K562 (cell line): ENCODE data around the gene TTL. TPM values are rescaled to one million over a fixed set of nuclear protein-coding genes. Genes with fewer than 3 reads are reported as not detected.

Experiments used
- ATAC-seq: fragments of 200-7000 bp; cut with Tn5 transposase; 3 replicates; pipeline ENCODE4 v1.9.1; 2020; ENCODE audit warnings: moderate library complexity
- BruUV-seq: library from RNA; stranded (reverse); fragments of 400-500 nt; replicated peaks from 2 replicates; lab custom pipeline; 2021; lab: Mats Ljungman, UMichigan
- CTCF ChIA-PET: fragments of 300-600 bp; formaldehyde crosslinking; extraction: SDS; loops from one replicate; lab custom pipeline; 2021; ENCODE audit warnings: low intra/inter-chr PET ratio; lab: Yijun Ruan, JAX
- POLR2A ChIA-PET: fragments of 300-600, 350-650 bp; sonication (Branson Sonifier 250); formaldehyde crosslinking; extraction: SDS; loops from one replicate; lab custom pipeline; 2021; ENCODE audit warnings: antibody characterized with exemption, inconsistent platforms; lab: Yijun Ruan, JAX
- DNase-seq, 4 experiments: peaks; one replicate each; pipeline versions ENCODE4 v3.0.0 to v3.0.0-alpha.2; 2011 to 2018; ENCODE audit warnings: low spot score in 3 of 4, mixed read lengths in 3 of 4; ENCODE audit errors: extremely low read depth in 1 of 4
- FAIRE-seq: peaks from 2 replicates; lab custom pipeline; 2011; peaks lifted over from hg19 to GRCh38; lab: Jason Lieb, UNC
- H2AFZ ChIP-seq: 2 replicates; pipeline ENCODE4 v1.6.0; 2011; ENCODE audit warnings: low read depth, low read length, control low read depth, inconsistent platforms
- H3K27ac ChIP-seq: fragments of 200-600 bp; 3 replicates; pipeline ENCODE4 v1.8.0; 2011; ENCODE audit warnings: low read depth, mild to moderate bottlenecking, control low read depth, inconsistent platforms, low read length, moderate library complexity, mixed read lengths; ENCODE audit errors: extremely low read depth
- H3K27me3 ChIP-seq, 2 experiments: fragments of 300-600 bp in 1 of 2; 2 replicates in 1 of 2; 3 replicates in 1 of 2; pipeline versions ENCODE4 v1.6.0 to v1.8.0; 2011; ENCODE audit warnings: inconsistent platforms in 2 of 2, low read length in 2 of 2, mild to moderate bottlenecking in 1 of 2, mixed read lengths in 1 of 2, moderate library complexity in 1 of 2; ENCODE audit not compliant: control insufficient read depth in 2 of 2, insufficient read depth in 2 of 2
- H3K36me3 ChIP-seq: fragments of 300-600 bp; 3 replicates; pipeline ENCODE4 v1.8.0; 2011; ENCODE audit warnings: mild to moderate bottlenecking, low read length, inconsistent platforms; ENCODE audit not compliant: control insufficient read depth, insufficient read depth
- H3K4me1 ChIP-seq, 2 experiments: fragments of 200-600 bp in 1 of 2; replicated peaks in 1 of 2; 2 replicates in 1 of 2; 3 replicates in 1 of 2; pipeline versions ENCODE4 v1.5.1 to v1.8.0; 2011; ENCODE audit warnings: inconsistent platforms in 2 of 2, low read length in 2 of 2, mild to moderate bottlenecking in 1 of 2, mixed read lengths in 1 of 2, moderate library complexity in 1 of 2; ENCODE audit not compliant: control insufficient read depth in 2 of 2, insufficient read depth in 2 of 2
- H3K4me2 ChIP-seq: 2 replicates; pipeline ENCODE4 v1.6.1; 2011; ENCODE audit warnings: low read length, control low read depth, inconsistent platforms, mixed read lengths; ENCODE audit not compliant: insufficient read depth
- H3K4me3 ChIP-seq: fragments of 200-600 bp; sonication (generic), shearing (Covaris generic); 2 replicates; pipeline ENCODE4 v1.5.1; 2016; ENCODE audit warnings: control low read depth, inconsistent platforms
- H3K79me2 ChIP-seq: fragments of 200-600 bp; 3 replicates; pipeline ENCODE4 v1.8.0; 2011; ENCODE audit warnings: low read length, inconsistent platforms; ENCODE audit not compliant: control insufficient read depth, insufficient read depth
- H3K9ac ChIP-seq, 2 experiments: 2 replicates each; pipeline versions ENCODE4 v1.6.0 to v1.6.1; 2011; ENCODE audit warnings: low read depth in 2 of 2, low read length in 2 of 2, control low read depth in 1 of 2, inconsistent platforms in 1 of 2, mild to moderate bottlenecking in 1 of 2, mixed read lengths in 1 of 2; ENCODE audit not compliant: insufficient read depth in 1 of 2
- H3K9me1 ChIP-seq: one replicate; pipeline ENCODE4 v1.6.0; 2011; ENCODE audit warnings: inconsistent platforms, mild to moderate bottlenecking, low read length, moderate library complexity; ENCODE audit not compliant: control insufficient read depth, insufficient read depth
- H3K9me3 ChIP-seq: replicated peaks from 2 replicates; pipeline ENCODE4 v1.5.1; 2011; ENCODE audit warnings: low read depth, low read length, inconsistent platforms; ENCODE audit not compliant: control insufficient read depth, insufficient read depth
- H4K20me1 ChIP-seq: replicated peaks from 2 replicates; pipeline ENCODE4 v1.6.1; 2011; ENCODE audit warnings: low read length, inconsistent platforms, mixed read lengths; ENCODE audit not compliant: control insufficient read depth, insufficient read depth
- FOSL1 ChIP-seq: fragments of 200-800 bp; sonication (Bioruptor generic); conservative IDR thresholded peaks from 2 replicates; pipeline ENCODE4 v1.6.1; 2016; ENCODE audit warnings: missing genetic modification characterization, missing compliant biosample characterization
- IRF2 ChIP-seq: sonication (generic); formaldehyde crosslinking; IDR thresholded peaks from 2 replicates; pipeline ENCODE4 v1.8.1; 2022; ENCODE audit warnings: mild to moderate bottlenecking, missing genetic modification reagents
- KLF16 ChIP-seq: IDR thresholded peaks from 2 replicates; pipeline ENCODE4 v1.6.1; 2016; ENCODE audit warnings: antibody characterized with exemption
- NFIC ChIP-seq: fragments of 450-650 bp; IDR thresholded peaks from 2 replicates; pipeline ENCODE4 v1.6.1; 2017; ENCODE audit warnings: mild to moderate bottlenecking, inconsistent platforms
- PRMT5 ChIP-seq: sonication (generic); formaldehyde crosslinking; IDR thresholded peaks from 2 replicates; pipeline ENCODE4 v1.5.0; 2020; ENCODE audit warnings: missing genetic modification reagents
- RAD21 ChIP-seq, 2 experiments: fragments of 250-450 bp in 1 of 2; fragments of 450-650 bp in 1 of 2; sonication (Bioruptor Pico) in 1 of 2; formaldehyde crosslinking in 1 of 2; IDR thresholded peaks in 1 of 2; conservative IDR thresholded peaks in 1 of 2; 2 replicates each; pipeline versions ENCODE4 v1.4.0 to v1.8.0; 2020 to 2022; ENCODE audit warnings: mild to moderate bottlenecking in 2 of 2, moderate library complexity in 1 of 2
- SIX5 ChIP-seq, 2 experiments: IDR thresholded peaks; 2 replicates each; pipeline ENCODE4 v1.6.1; 2011; ENCODE audit warnings: low read length in 2 of 2, borderline replicate concordance in 1 of 2, low read depth in 1 of 2, mild to moderate bottlenecking in 1 of 2, moderate library complexity in 1 of 2; ENCODE audit not compliant: insufficient read depth in 1 of 2
- SNRNP70 ChIP-seq: fragments of 200-400 bp; formaldehyde crosslinking; optimal IDR thresholded peaks from 2 replicates; pipeline ENCODE3; 2017; ENCODE audit warnings: low read depth, low read length
- TAF15 ChIP-seq: fragments of 200-400 bp; formaldehyde crosslinking; IDR thresholded peaks from 2 replicates; pipeline ENCODE4 v1.6.1; 2017; ENCODE audit warnings: mild to moderate bottlenecking, low read depth, low read length, moderate library complexity
- XRCC5 ChIP-seq: fragments of 200-400 bp; formaldehyde crosslinking; IDR thresholded peaks from 2 replicates; pipeline ENCODE4 v1.6.1; 2017; ENCODE audit warnings: low read depth, mild to moderate bottlenecking, low read length
- ZNF764 ChIP-seq: fragments of 250-450 bp; sonication (Bioruptor Pico); IDR thresholded peaks from 2 replicates; pipeline ENCODE4 v1.4.0; 2020; ENCODE audit warnings: low read depth, mild to moderate bottlenecking, moderate library complexity
- whole genome bisulfite sequencing: fragments of 100-300 bp; shearing (Covaris generic); methylation state at CpG from one replicate; pipeline ENCODE4 v1.1.6; 2016; ENCODE audit warnings: low coverage, mixed read lengths; ENCODE audit not compliant: insufficient coverage; ENCODE audit errors: missing lambda C conversion rate; 5-methylcytosine and 5-hydroxymethylcytosine counted together
- in situ Hi-C: fragments of 300-500 bp; cut with MboI; formaldehyde crosslinking; loops from 4 replicates; pipeline ENCODE4 v1.15.0; 2018; ENCODE audit warnings: inconsistent platforms, mixed read lengths
- intact Hi-C: fragments of 100-400 bp; cut with micrococcal nuclease; formaldehyde crosslinking; loops from 2 replicates; pipeline ENCODE4 v1.14.2; 2022
- polyA plus RNA-seq, 8 experiments: library from polyadenylated mRNA; depleted of rRNA in 4 of 8; stranded (reverse) in 5 of 8; unstranded in 3 of 8; fragments of >200 nt; fragmentation: Nextera tagmentation in 2 of 8; fragmentation: Illumina TruSeq in 1 of 8; extraction: Ambion mirVana in 2 of 8; extraction: Trizol in 1 of 8; gene quantifications; 2 replicates each; pipeline versions ENCODE4 v1.2.1 to v1.2.3, GENCODE V29; 2011 to 2014; ENCODE audit warnings: inconsistent platforms in 1 of 8, missing spikeins in 1 of 8
- total RNA-seq, 7 experiments: library from RNA; depleted of rRNA in 6 of 7; stranded (reverse); fragments of >200 nt in 6 of 7; fragmentation: Illumina TruSeq in 2 of 7; extraction: Trizol in 2 of 7; gene quantifications; 2 replicates each; pipeline versions ENCODE4 v1.2.1 to v1.2.3, GENCODE V29; 2011 to 2021; ENCODE audit warnings: low replicate concordance in 1 of 7
- TF ChIP-seq, protein P1 (sequence below): IDR thresholded peaks from 2 replicates; pipeline ENCODE4 v1.6.1; 2012; ENCODE audit warnings: low read depth, low read length, improper control_type of control experiment, borderline replicate concordance
- TF ChIP-seq, protein P2 (sequence below): fragments of 250-450 bp; sonication (Bioruptor Pico); IDR thresholded peaks from 2 replicates; pipeline ENCODE4 v1.8.0; 2022; ENCODE audit warnings: inconsistent platforms, mild to moderate bottlenecking, moderate library complexity, borderline replicate concordance
- TF ChIP-seq, protein P3 (sequence below), 3 experiments: IDR thresholded peaks in 2 of 3; conservative IDR thresholded peaks in 1 of 3; 2 replicates each; pipeline ENCODE4 v1.5.1; 2011 to 2012; ENCODE audit warnings: low read length in 3 of 3, mild to moderate bottlenecking in 3 of 3, control low read depth in 2 of 3, improper control_type of control experiment in 1 of 3, inconsistent platforms in 1 of 3, low read depth in 1 of 3, mixed read lengths in 1 of 3, moderate library complexity in 1 of 3; ENCODE audit not compliant: insufficient read depth in 2 of 3
- TF ChIP-seq, protein P4 (sequence below): fragments of 450-650 bp; IDR thresholded peaks from 2 replicates; pipeline ENCODE4 v1.6.1; 2016

Gene TTL
- total and polyA plus RNA-seq, 9 of the 15 experiments (the other 6 are each of a cell fraction or from before 2014, with no cell fraction given), result 9.4 to 54.4 (median 34.9) TPM

DNA sequence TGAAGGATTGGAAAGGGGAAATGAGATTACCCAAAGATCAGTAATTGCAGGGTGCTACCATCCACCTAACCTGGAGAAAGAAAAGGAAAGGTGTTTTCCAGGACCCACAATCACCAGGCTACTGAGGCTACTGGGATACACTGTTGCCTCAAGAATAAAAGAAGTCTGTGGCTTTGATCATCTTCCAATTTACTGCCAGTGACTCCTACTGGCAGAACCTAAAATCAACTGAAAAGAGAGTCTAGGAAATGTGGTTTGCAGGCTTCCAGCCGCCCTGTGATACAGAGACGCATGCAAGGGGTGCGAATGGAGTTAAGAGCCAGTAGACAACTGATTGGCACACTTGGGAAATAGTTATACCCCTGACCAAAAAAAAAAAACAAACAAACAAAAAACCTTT, 16.6 kb upstream of the TTL start:
- H3K4me3 ChIP-seq, result no peak overlapping the region
- H3K4me1 ChIP-seq, result no peaks in the 10 kb centered on the region
- H3K27ac ChIP-seq, result no peak overlapping the region
- H3K27me3 ChIP-seq, result peaks cover 0 to 7% of the 10 kb centered on the region in 2 experiments; a peak in 2 of 5 replicates
- H3K36me3 ChIP-seq, result no peaks in the 10 kb centered on the region
- ChIA-PET POLR2A (no interaction called here), CTCF (interaction anchor here (0.7 kb wide), 1 partner anchor 206 kb away, joined by 6 read pairs; no protein-coding TSS in a partner anchor)
- TF ChIP-seq, protein P1, sequence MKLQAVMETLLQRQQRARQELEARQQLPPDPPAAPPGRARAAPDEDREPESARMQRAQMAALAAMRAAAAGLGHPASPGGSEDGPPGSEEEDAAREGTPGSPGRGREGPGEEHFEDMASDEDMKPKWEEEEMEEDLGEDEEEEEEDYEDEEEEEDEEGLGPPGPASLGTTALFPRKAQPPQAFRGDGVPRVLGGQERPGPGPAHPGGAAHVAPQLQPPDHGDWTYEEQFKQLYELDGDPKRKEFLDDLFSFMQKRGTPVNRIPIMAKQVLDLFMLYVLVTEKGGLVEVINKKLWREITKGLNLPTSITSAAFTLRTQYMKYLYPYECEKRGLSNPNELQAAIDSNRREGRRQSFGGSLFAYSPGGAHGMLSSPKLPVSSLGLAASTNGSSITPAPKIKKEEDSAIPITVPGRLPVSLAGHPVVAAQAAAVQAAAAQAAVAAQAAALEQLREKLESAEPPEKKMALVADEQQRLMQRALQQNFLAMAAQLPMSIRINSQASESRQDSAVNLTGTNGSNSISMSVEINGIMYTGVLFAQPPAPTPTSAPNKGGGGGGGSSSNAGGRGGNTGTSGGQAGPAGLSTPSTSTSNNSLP, result 0 out of 2 replicates have a peak, but pooled peaks have one; percentile 16
- TF ChIP-seq XRCC5 (no peak), SNRNP70 (no peak), SIX5 (IDR thresholded peaks at IDR 0.05; ENCODE audit: borderline replicate concordance in 1 of 2, insufficient read depth in 1 of 2, low read depth in 1 of 2, low read length in 2 of 2) (no peak), NFIC (peak; percentile 19; the same call in 1 of the 2 replicates), PRMT5 (CRISPR knock-in tag) (no peak), FOSL1 (tag) (no peak), IRF2 (no peak), KLF16 (no peak), TAF15 (no peak), ZNF764 (CRISPR knock-in tag) (0 out of 2 replicates have a peak, but pooled peaks have one; percentile 52), RAD21 (CRISPR knock-in tag; conservative IDR thresholded peaks at IDR 0.05 in 1 of 2, IDR thresholded peaks at IDR 0.05 in 1 of 2) (peak in 1 of 2 experiments; percentile 29; a peak in 2 of 4 replicates)
- TF ChIP-seq, protein P2, sequence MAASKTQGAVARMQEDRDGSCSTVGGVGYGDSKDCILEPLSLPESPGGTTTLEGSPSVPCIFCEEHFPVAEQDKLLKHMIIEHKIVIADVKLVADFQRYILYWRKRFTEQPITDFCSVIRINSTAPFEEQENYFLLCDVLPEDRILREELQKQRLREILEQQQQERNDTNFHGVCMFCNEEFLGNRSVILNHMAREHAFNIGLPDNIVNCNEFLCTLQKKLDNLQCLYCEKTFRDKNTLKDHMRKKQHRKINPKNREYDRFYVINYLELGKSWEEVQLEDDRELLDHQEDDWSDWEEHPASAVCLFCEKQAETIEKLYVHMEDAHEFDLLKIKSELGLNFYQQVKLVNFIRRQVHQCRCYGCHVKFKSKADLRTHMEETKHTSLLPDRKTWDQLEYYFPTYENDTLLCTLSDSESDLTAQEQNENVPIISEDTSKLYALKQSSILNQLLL (CRISPR knock-in tag), result no peak
- TF ChIP-seq, protein P3, sequence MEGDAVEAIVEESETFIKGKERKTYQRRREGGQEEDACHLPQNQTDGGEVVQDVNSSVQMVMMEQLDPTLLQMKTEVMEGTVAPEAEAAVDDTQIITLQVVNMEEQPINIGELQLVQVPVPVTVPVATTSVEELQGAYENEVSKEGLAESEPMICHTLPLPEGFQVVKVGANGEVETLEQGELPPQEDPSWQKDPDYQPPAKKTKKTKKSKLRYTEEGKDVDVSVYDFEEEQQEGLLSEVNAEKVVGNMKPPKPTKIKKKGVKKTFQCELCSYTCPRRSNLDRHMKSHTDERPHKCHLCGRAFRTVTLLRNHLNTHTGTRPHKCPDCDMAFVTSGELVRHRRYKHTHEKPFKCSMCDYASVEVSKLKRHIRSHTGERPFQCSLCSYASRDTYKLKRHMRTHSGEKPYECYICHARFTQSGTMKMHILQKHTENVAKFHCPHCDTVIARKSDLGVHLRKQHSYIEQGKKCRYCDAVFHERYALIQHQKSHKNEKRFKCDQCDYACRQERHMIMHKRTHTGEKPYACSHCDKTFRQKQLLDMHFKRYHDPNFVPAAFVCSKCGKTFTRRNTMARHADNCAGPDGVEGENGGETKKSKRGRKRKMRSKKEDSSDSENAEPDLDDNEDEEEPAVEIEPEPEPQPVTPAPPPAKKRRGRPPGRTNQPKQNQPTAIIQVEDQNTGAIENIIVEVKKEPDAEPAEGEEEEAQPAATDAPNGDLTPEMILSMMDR (IDR thresholded peaks at IDR 0.05 in 2 of 3, conservative IDR thresholded peaks at IDR 0.05 in 1 of 3; ENCODE audit: insufficient read depth in 2 of 3, low read depth in 1 of 3, low read length in 3 of 3), result peak; percentile 22 to 49 (median 34); a peak in 4 of 6 replicates
- TF ChIP-seq, protein P4, sequence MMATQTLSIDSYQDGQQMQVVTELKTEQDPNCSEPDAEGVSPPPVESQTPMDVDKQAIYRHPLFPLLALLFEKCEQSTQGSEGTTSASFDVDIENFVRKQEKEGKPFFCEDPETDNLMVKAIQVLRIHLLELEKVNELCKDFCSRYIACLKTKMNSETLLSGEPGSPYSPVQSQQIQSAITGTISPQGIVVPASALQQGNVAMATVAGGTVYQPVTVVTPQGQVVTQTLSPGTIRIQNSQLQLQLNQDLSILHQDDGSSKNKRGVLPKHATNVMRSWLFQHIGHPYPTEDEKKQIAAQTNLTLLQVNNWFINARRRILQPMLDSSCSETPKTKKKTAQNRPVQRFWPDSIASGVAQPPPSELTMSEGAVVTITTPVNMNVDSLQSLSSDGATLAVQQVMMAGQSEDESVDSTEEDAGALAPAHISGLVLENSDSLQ, result no peak
- WGBS, result 28% methylated on average over 3 of the region's 3 CpGs
- H3K9ac ChIP-seq, result no peak overlapping the region
- FAIRE-seq (peak; percentile 59), DNase-seq (peak in 2 of 4 experiments; percentile 34 to 35), ATAC-seq (peak; percentile 76)
- intact Hi-C loops (loop anchor here (10.0 kb wide), 1 partner anchor 121 kb away; no protein-coding TSS in a partner anchor), in situ Hi-C loops (no loop called here)
- H3K79me2 ChIP-seq, result no peaks in the 10 kb centered on the region
- no peak overlapping the region for H2AFZ ChIP-seq
- no peaks in the 10 kb centered on the region for H3K9me1 ChIP-seq
- BruUV-seq, result no TSS peak
- H3K4me2 ChIP-seq, result no peak overlapping the region
- H3K9me3 ChIP-seq, result no peaks in the 10 kb centered on the region
- H4K20me1 ChIP-seq, result no peaks in the 10 kb centered on the region
